Erythroblast (primary cell): ENCODE results near the gene OTULIN.

Source experiments
- GATA1 ChIP-seq: IDR thresholded peaks from 2 replicates; pipeline ENCODE4 v1.6.1; 2011; ENCODE audit warnings: low read depth, mild to moderate bottlenecking, control low read depth, low read length, moderate library complexity
- POLR2A ChIP-seq: IDR thresholded peaks from 2 replicates; pipeline ENCODE4 v1.6.1; 2011; ENCODE audit warnings: mild to moderate bottlenecking, low read length

DNA sequence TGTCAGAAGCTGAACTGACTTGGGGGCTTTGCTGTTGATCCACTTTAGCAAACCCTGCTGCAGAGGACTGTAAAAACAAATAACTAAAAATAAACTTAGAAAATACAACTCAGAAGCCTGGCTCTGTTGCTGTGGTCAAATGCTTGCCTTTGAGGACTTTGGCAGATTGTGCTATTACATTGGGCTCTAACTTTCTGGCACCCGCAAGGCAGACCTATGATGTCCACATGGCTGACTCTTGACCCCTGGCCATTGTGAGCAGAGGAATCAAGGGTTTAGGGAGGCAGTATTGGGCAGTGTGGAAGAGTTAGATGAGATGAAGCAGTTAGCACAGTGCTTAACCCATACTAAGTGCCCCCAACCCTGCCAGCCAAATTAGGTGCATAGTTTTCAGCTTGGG, 34.0 kb downstream of the OTULIN start:
- TF ChIP-seq POLR2A: no peak
- no peak for TF ChIP-seq GATA1
